Stimulated activated CD8-positive, alpha-beta memory T cell treated with anti-CD3 and anti-CD28 coated beads, Interleukin-15, amount 100 ng/mL, for 24 hours (primary cell): Measurements from ENCODE around the gene EFCAB6.

Experiments
- DNase-seq: peaks from one replicate; pipeline ENCODE4 v3.0.0-alpha.2; 2020; ENCODE audit warnings: low read depth

EFCAB6 gene

GRCh38 chr22:43802897-43803495, 9.1 kb downstream of the EFCAB6 start:
- no peak for DNase-seq

GRCh38 chr22:43800970-43801369, 11.1 kb downstream of the EFCAB6 start:
- no peak for DNase-seq

GRCh38 chr22:43798492-43798891, 13.6 kb downstream of the EFCAB6 start:
- no peak for DNase-seq

GRCh38 chr22:43796567-43796966, 15.5 kb downstream of the EFCAB6 start:
- no peak for DNase-seq

- no peak for DNase-seq
These were observed 16.8 kb downstream of the EFCAB6 start for GRCh38 chr22:43795320-43795719.

- no peak for DNase-seq
These were observed 19.2 kb downstream of the EFCAB6 start for GRCh38 chr22:43792905-43793304.

GRCh38 chr22:43789452-43789851, 22.7 kb downstream of the EFCAB6 start:
- DNase-seq: no peak

- DNase-seq: no peak
These were observed 28.3 kb downstream of the EFCAB6 start for GRCh38 chr22:43783777-43784176.

- no peak for DNase-seq
These were observed 29.7 kb downstream of the EFCAB6 start for GRCh38 chr22:43782448-43782847.

- DNase-seq: no peak
These were observed 34.8 kb downstream of the EFCAB6 start for GRCh38 chr22:43777286-43777685.

GRCh38 chr22:43776081-43776670, 35.9 kb downstream of the EFCAB6 start:
- no peak for DNase-seq

GRCh38 chr22:43774318-43774915, 37.7 kb downstream of the EFCAB6 start:
- no peak for DNase-seq

GRCh38 chr22:43772831-43773230, 39.3 kb downstream of the EFCAB6 start:
- DNase-seq: no peak

- no peak for DNase-seq
These were observed 56.7 kb downstream of the EFCAB6 start for GRCh38 chr22:43755452-43755851.

- no peak for DNase-seq
These were observed 57.1 kb downstream of the EFCAB6 start for GRCh38 chr22:43755011-43755410.

- no peak for DNase-seq
These were observed 57.9 kb downstream of the EFCAB6 start for GRCh38 chr22:43754176-43754575.

GRCh38 chr22:43753688-43754087, 58.4 kb downstream of the EFCAB6 start:
- DNase-seq: no peak

- DNase-seq: no peak
These were observed 61.4 kb downstream of the EFCAB6 start for GRCh38 chr22:43750751-43751150.

- DNase-seq: no peak
These were observed 62.6 kb downstream of the EFCAB6 start for GRCh38 chr22:43749473-43749872.

- no peak for DNase-seq
These were observed 64.2 kb downstream of the EFCAB6 start for GRCh38 chr22:43747877-43748276.

GRCh38 chr22:43747058-43747457, 65.0 kb downstream of the EFCAB6 start:
- DNase-seq: no peak

- DNase-seq: no peak
These were observed 66.2 kb downstream of the EFCAB6 start for GRCh38 chr22:43745783-43746356.

GRCh38 chr22:43745411-43745770, 66.7 kb downstream of the EFCAB6 start:
- DNase-seq: no peak
